Transverse colon (tissue), 4 donors: ENCODE data around the gene OTOGL. TPM values are rescaled to one million over a fixed set of nuclear protein-coding genes. Genes with fewer than 3 reads are reported as not detected.
A peak's percentile ranks its signal among the peaks of the same experiment; 100 is the strongest.

Experiments
- DNase-seq: peaks from one replicate; pipeline ENCODE4 v3.0.0-alpha.2; 2019
- H3K27ac ChIP-seq, 4 donors: fragments of 200-600 bp; sonication (generic); 2 replicates each; pipeline ENCODE4 v1.5.1; 2016 to 2018; ENCODE audit warnings: inconsistent platforms in 4 of 4
- H3K27me3 ChIP-seq: fragments of 200-600 bp; sonication (generic); 2 replicates; pipeline ENCODE4 v1.5.1; 2017; ENCODE audit warnings: inconsistent platforms
- H3K36me3 ChIP-seq, 4 donors: fragments of 200-600 bp; sonication (generic); 2 replicates each; pipeline ENCODE4 v1.5.1; 2017 to 2019; ENCODE audit warnings: inconsistent platforms in 4 of 4
- H3K4me1 ChIP-seq, 4 donors: fragments of 200-600 bp; sonication (generic); 2 replicates each; pipeline ENCODE4 v1.5.1; 2017 to 2020; ENCODE audit warnings: inconsistent platforms in 4 of 4
- H3K4me3 ChIP-seq, 4 donors: fragments of 200-600 bp; sonication (generic); 1 replicate in 1 of 4; 2 replicates in 3 of 4; pipeline versions ENCODE4 v1.5.1 to v1.6.1; 2017 to 2019; ENCODE audit warnings: inconsistent platforms in 4 of 4
- H3K9me3 ChIP-seq, 2 donors: fragments of 200-600 bp; sonication (generic); 2 replicates each; pipeline ENCODE4 v1.5.1; 2017 to 2019; ENCODE audit warnings: inconsistent platforms in 2 of 2
- CTCF ChIP-seq, 5 experiments: fragments of 200-600 bp in 3 of 5; fragments of 450-650 bp in 2 of 5; sonication (generic) in 3 of 5; IDR thresholded peaks; 1 replicate in 2 of 5; 2 replicates in 3 of 5; pipeline ENCODE4 v1.5.1; 2016 to 2017; ENCODE audit warnings: antibody characterized with exemption in 5 of 5, inconsistent platforms in 3 of 5, mild to moderate bottlenecking in 2 of 5, moderate library complexity in 1 of 5
- EP300 ChIP-seq: sonication (generic); formaldehyde crosslinking; IDR thresholded peaks from one replicate; pipeline ENCODE4 v1.6.1; 2017; ENCODE audit warnings: antibody characterized with exemption, low read depth
- POLR2A ChIP-seq: fragments of 450-650 bp; IDR thresholded peaks from one replicate; pipeline ENCODE4 v1.6.1; 2016; ENCODE audit warnings: antibody characterized with exemption, mild to moderate bottlenecking, moderate library complexity
- POLR2AphosphoS5 ChIP-seq, 3 donors: sonication (generic); formaldehyde crosslinking; IDR thresholded peaks; one replicate each; pipeline ENCODE4 v1.6.1; 2016; ENCODE audit warnings: antibody characterized with exemption in 3 of 3
- WGBS, 2 donors: methylation state at CpG; one replicate each; pipeline ENCODE4 v1.1.5; 2018; ENCODE audit warnings: low coverage in 1 of 2; 5-methylcytosine and 5-hydroxymethylcytosine counted together
- in situ Hi-C, 4 donors: fragments of 200-750 bp; cut with MboI; loops; one replicate each; pipeline versions ENCODE4 v1.15.0 to v1.15.1; 2017; ENCODE audit warnings: low sequenced_read_pairs in 3 of 4, low pct_ligation_motif_present in 1 of 4, low pct_unique_long_range_greater_than_20kb in 1 of 4
- intact Hi-C: fragments of 100-400 bp; cut with DNase I; formaldehyde crosslinking; loops from one replicate; pipeline ENCODE4 v1.15.1; 2023; ENCODE audit warnings: low total_unique reads
- total RNA-seq, 4 donors: library from RNA; depleted of rRNA; stranded (reverse); fragments of >200 nt; gene quantifications; one replicate each; pipeline ENCODE4 v1.1.0, GENCODE V29; 2016

The OTOGL gene
- total RNA-seq, 4 donors from 2014 or later = 0.32 to 0.60 (median 0.41) TPM; not detected in 1

- in situ Hi-C loops = loop anchor here in 2 of 4 donors (25.0 kb wide), 4 partner anchors 303 to 803 kb away; no protein-coding TSS in a partner anchor
- intact Hi-C loops = no loop called here
- Histone ChIP-seq H3K27me3 (no peaks in the 10 kb centered on the region), H3K9me3 (no peaks in the 10 kb centered on the region), H3K4me3 (no peak overlapping the region), H3K4me1 (peaks cover 2 to 21% (median 8%) of the 10 kb centered on the region in 4 donors), H3K36me3 (no peaks in the 10 kb centered on the region), H3K27ac (no peak overlapping the region)
- 83 to 89% methylated on average over 4 of the region's 4 CpGs for WGBS, 2 donors
- no peak for DNase-seq
- TF ChIP-seq POLR2AphosphoS5 (IDR thresholded peaks at IDR 0.05) (no peak), EP300 (no peak), POLR2A (no peak), CTCF (IDR thresholded peaks at IDR 0.05) (no peak)
Measured at GRCh38 chr12:80190001-80190400, 90.7 kb downstream of the OTOGL start.

- Histone ChIP-seq H3K4me1 (peaks cover 2 to 12% (median 4%) of the 10 kb centered on the region in 4 donors), H3K36me3 (no peaks in the 10 kb centered on the region), H3K27me3 (no peaks in the 10 kb centered on the region), H3K9me3 (no peaks in the 10 kb centered on the region), H3K4me3 (no peak overlapping the region), H3K27ac (no peak overlapping the region)
- intact Hi-C loops = no loop called here
- TF ChIP-seq CTCF (IDR thresholded peaks at IDR 0.05) = no peak
- no peak for TF ChIP-seq EP300
- no peak for TF ChIP-seq POLR2A
- TF ChIP-seq POLR2AphosphoS5 (IDR thresholded peaks at IDR 0.05) = no peak
- whole genome bisulfite sequencing, 2 donors = 50 to 74% methylated on average over 1 to 3 of the region's 3 CpGs
- in situ Hi-C loops = loop anchor here in 2 of 4 donors (25.0 kb wide), 4 partner anchors 305 to 805 kb away; no protein-coding TSS in a partner anchor
- no peak for DNase-seq
Measured at GRCh38 chr12:80192087-80192486, 92.8 kb downstream of the OTOGL start.

GRCh38 chr12:80193865-80194264, 94.5 kb downstream of the OTOGL start:
- Histone ChIP-seq H3K9me3 (no peaks in the 10 kb centered on the region), H3K4me1 (peaks cover 0 to 3% (median 0%) of the 10 kb centered on the region in 4 donors), H3K27ac (no peak overlapping the region), H3K4me3 (no peak overlapping the region), H3K27me3 (no peaks in the 10 kb centered on the region), H3K36me3 (no peaks in the 10 kb centered on the region)
- no peak for DNase-seq
- in situ Hi-C loops = loop anchor here in 2 of 4 donors (25.0 kb wide), 4 partner anchors 307 to 807 kb away; no protein-coding TSS in a partner anchor
- intact Hi-C loops = no loop called here
- TF ChIP-seq EP300 (no peak), CTCF (IDR thresholded peaks at IDR 0.05) (no peak), POLR2AphosphoS5 (IDR thresholded peaks at IDR 0.05) (no peak), POLR2A (no peak)
- 70 to 84% methylated on average over 4 of the region's 4 CpGs for WGBS, 2 donors

GRCh38 chr12:80195074-80195726, 95.9 kb downstream of the OTOGL start:
- TF ChIP-seq POLR2AphosphoS5 (IDR thresholded peaks at IDR 0.05) = no peak
- no peak for TF ChIP-seq EP300
- no peak for TF ChIP-seq POLR2A
- peak in 4 of 5 experiments; percentile 26 to 42 (median 34) for TF ChIP-seq CTCF (IDR thresholded peaks at IDR 0.05)
- intact Hi-C loops (no loop called here), in situ Hi-C loops (loop anchor here in 2 of 4 donors (25.0 kb wide), 4 partner anchors 308 to 808 kb away; no protein-coding TSS in a partner anchor)
- Histone ChIP-seq H3K27me3 (no peaks in the 10 kb centered on the region), H3K9me3 (no peaks in the 10 kb centered on the region), H3K36me3 (no peaks in the 10 kb centered on the region), H3K4me1 (no peaks in the 10 kb centered on the region), H3K27ac (no peak overlapping the region), H3K4me3 (no peak overlapping the region)
- no peak for DNase-seq
- WGBS, 2 donors = 0% methylated on average over 1 of the region's 1 CpG
